ENCODE results near the gene VTI1A.
"Not testable (repeated sequence)": the region's sequence is repeated elsewhere in the genome, so short reads cannot be mapped to it uniquely, and the experiment has no call there.

VTI1A gene

DNA sequence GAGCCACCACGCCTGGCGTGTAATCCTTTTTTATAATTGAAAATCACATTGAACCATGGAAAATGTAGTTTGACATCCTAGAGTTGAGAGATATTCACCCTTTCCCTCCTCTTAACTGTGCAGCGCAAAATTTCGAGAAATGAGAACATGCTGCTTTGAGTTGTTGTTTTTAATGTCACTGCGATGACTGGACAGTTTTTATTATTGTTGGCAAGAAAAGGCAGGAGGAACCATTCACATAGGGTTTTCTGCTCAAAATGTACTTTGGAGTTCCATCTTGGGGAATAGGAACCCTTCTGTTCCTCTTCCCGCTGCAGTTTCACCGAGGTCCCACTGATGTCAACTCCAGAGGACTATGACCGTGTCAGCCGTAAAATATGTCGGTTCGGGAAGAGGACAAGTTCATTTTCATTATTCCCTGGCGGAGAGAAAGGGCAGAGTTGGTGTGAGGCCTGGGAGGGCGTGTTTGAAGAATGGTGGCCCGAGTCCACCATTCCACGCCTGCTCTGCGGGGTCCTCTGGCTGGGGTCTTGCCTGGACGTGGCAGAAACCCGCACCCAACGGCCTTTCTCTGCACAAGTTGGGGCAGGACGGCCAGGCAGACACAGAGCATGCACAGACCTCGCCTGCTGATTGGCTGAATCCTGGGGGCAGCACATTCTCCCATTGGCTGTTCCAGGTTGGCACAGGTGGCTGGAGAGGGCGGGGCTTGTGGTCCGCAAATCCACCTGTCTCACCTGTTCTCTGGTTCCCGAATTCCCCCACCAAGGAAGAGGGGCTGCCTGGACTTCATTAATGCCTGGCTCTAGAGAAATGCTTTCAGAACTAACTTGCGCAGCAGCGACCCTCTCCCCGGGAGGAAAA lies 397.9 kb downstream of the VTI1A start:
- DNase-seq = no peak
- peaks cover 2% of the 10 kb centered on the region for H3K36me3 Mint-ChIP-seq
- H3K27me3 Mint-ChIP-seq = no peaks in the 10 kb centered on the region
- H3K27ac Mint-ChIP-seq = no peak overlapping the region
- H3K9me3 Mint-ChIP-seq = peaks cover 36% of the 10 kb centered on the region
- no peak overlapping the region for H3K4me3 Mint-ChIP-seq
- CTCF ChIA-PET = no interaction called here
- H3K4me1 Mint-ChIP-seq = no peaks in the 10 kb centered on the region

GRCh38 chr10:112847778-112848177 lies 400.8 kb downstream of the VTI1A start:
- CTCF ChIA-PET = no interaction called here
- H3K36me3 Mint-ChIP-seq = peaks cover 2% of the 10 kb centered on the region
- no peak for DNase-seq
- H3K4me3 Mint-ChIP-seq = no peak overlapping the region
- H3K27me3 Mint-ChIP-seq = no peaks in the 10 kb centered on the region
- H3K27ac Mint-ChIP-seq = no peak overlapping the region
- peaks cover 30% of the 10 kb centered on the region for H3K9me3 Mint-ChIP-seq
- H3K4me1 Mint-ChIP-seq = no peaks in the 10 kb centered on the region

DNA sequence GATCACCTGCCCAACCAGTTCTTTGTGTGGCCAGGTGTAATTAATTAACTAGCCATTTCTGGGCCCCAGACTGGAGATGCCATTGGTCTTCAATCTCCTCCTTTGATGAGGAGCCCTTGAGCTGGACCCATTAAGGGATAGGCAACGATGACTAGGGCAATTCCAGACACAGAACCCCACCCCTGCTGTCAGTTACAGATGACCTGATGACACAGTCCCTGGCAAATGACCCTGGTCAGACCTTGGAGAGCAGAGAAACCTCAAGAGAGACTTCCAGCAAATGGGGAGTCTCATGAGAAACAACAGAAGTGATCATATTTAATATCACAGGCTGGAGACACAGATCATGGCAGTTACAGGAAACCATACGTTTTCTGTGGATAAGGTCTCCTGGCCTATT lies 401.2 kb downstream of the VTI1A start:
- CTCF ChIA-PET = no interaction called here
- Mint-ChIP-seq H3K4me1 (no peaks in the 10 kb centered on the region), H3K27me3 (no peaks in the 10 kb centered on the region), H3K27ac (no peak overlapping the region), H3K4me3 (no peak overlapping the region), H3K36me3 (peaks cover 2% of the 10 kb centered on the region), H3K9me3 (peaks cover 30% of the 10 kb centered on the region)
- DNase-seq = no peak

GRCh38 chr10:112848868-112849430 lies 401.9 kb downstream of the VTI1A start:
- no peak overlapping the region for H3K27ac Mint-ChIP-seq
- peaks cover 2% of the 10 kb centered on the region for H3K36me3 Mint-ChIP-seq
- H3K27me3 Mint-ChIP-seq = no peaks in the 10 kb centered on the region
- no peak overlapping the region for H3K4me3 Mint-ChIP-seq
- CTCF ChIA-PET = no interaction called here
- H3K9me3 Mint-ChIP-seq = peaks cover 27% of the 10 kb centered on the region
- no peak for DNase-seq
- H3K4me1 Mint-ChIP-seq = no peaks in the 10 kb centered on the region

DNA sequence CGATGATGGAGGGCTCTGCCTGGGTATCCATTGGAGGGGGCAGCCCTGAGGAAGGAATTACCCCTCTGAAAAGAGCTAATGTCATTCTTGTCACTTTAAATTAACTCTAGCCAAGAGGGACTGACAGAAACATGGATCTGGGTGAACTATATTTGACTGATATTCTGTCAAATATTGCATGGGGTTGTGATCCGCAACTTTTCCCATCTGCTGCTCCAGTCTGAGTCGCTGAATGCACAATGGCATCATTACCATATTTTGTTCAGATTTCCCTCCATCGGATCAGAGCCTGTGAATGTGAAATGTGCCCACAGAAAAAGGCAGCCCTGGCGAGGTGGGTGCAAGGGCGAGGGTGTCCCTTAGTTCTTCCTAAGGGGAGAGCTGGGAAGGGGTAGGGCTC lies 402.5 kb downstream of the VTI1A start:
- Mint-ChIP-seq H3K27ac (no peak overlapping the region), H3K27me3 (no peaks in the 10 kb centered on the region), H3K9me3 (peaks cover 26% of the 10 kb centered on the region), H3K4me3 (no peak overlapping the region), H3K4me1 (no peaks in the 10 kb centered on the region), H3K36me3 (peaks cover 2% of the 10 kb centered on the region)
- CTCF ChIA-PET = no interaction called here
- no peak for DNase-seq

- CTCF ChIA-PET = no interaction called here
- no peak for DNase-seq
- Mint-ChIP-seq H3K36me3 (peaks cover 2% of the 10 kb centered on the region), H3K9me3 (peaks cover 17% of the 10 kb centered on the region), H3K4me1 (no peaks in the 10 kb centered on the region), H3K27ac (no peak overlapping the region), H3K4me3 (no peak overlapping the region), H3K27me3 (no peaks in the 10 kb centered on the region)
Measured at GRCh38 chr10:112851181-112851580, 404.2 kb downstream of the VTI1A start.

- DNase-seq = no peak
- H3K27me3 Mint-ChIP-seq = no peaks in the 10 kb centered on the region
- H3K9me3 Mint-ChIP-seq = peaks cover 16% of the 10 kb centered on the region
- no peak overlapping the region for H3K4me3 Mint-ChIP-seq
- H3K4me1 Mint-ChIP-seq = no peaks in the 10 kb centered on the region
- CTCF ChIA-PET = no interaction called here
- peaks cover 2% of the 10 kb centered on the region for H3K36me3 Mint-ChIP-seq
- H3K27ac Mint-ChIP-seq = no peak overlapping the region
Measured at GRCh38 chr10:112851588-112852211, 404.7 kb downstream of the VTI1A start.

- no peak for DNase-seq
- peaks cover 2% of the 10 kb centered on the region for H3K36me3 Mint-ChIP-seq
- no peaks in the 10 kb centered on the region for H3K27me3 Mint-ChIP-seq
- H3K4me3 Mint-ChIP-seq = no peak overlapping the region
- CTCF ChIA-PET = no interaction called here
- no peak overlapping the region for H3K27ac Mint-ChIP-seq
- no peaks in the 10 kb centered on the region for H3K4me1 Mint-ChIP-seq
- H3K9me3 Mint-ChIP-seq = peaks cover 12% of the 10 kb centered on the region
Measured at GRCh38 chr10:112852306-112852705, 405.3 kb downstream of the VTI1A start.

GRCh38 chr10:112855134-112855533 lies 408.1 kb downstream of the VTI1A start:
- no peak for DNase-seq
- Mint-ChIP-seq H3K36me3 (no peaks in the 10 kb centered on the region), H3K4me1 (no peaks in the 10 kb centered on the region), H3K9me3 (peaks cover 5% of the 10 kb centered on the region), H3K27me3 (no peaks in the 10 kb centered on the region), H3K27ac (no peak overlapping the region), H3K4me3 (no peak overlapping the region)
- CTCF ChIA-PET = no interaction called here

GRCh38 chr10:112857493-112857892 lies 410.5 kb downstream of the VTI1A start:
- CTCF ChIA-PET = no interaction called here
- H3K4me1 Mint-ChIP-seq = no peaks in the 10 kb centered on the region
- H3K36me3 Mint-ChIP-seq = no peaks in the 10 kb centered on the region
- no peak overlapping the region for H3K27ac Mint-ChIP-seq
- H3K27me3 Mint-ChIP-seq = no peaks in the 10 kb centered on the region
- H3K9me3 Mint-ChIP-seq = peaks cover 5% of the 10 kb centered on the region
- H3K4me3 Mint-ChIP-seq = no peak overlapping the region
- no peak for DNase-seq

- Mint-ChIP-seq H3K4me3 (no peak overlapping the region), H3K27me3 (no peaks in the 10 kb centered on the region), H3K27ac (no peak overlapping the region), H3K4me1 (no peaks in the 10 kb centered on the region), H3K36me3 (no peaks in the 10 kb centered on the region), H3K9me3 (peaks cover 5% of the 10 kb centered on the region)
- DNase-seq = no peak
- CTCF ChIA-PET = no interaction called here
Measured at GRCh38 chr10:112858986-112859651, 412.1 kb downstream of the VTI1A start.

DNA sequence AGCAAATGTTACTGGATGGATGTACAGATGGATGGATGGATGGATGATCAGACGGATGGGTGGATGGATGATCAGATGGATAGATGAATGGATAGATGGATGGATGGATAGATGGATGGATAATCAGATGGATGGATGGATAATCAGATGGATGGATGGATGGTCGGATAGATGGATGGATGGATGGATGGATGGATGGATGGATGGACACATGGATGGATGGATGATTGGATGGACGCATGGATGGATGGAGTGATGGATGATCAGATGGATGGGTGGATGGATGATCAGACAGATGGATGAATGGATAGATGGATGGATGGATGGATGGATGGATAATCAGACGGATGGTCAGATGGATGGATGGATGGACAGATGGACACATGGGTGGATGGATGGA lies 412.8 kb downstream of the VTI1A start:
- Mint-ChIP-seq H3K9me3 (peaks cover 7% of the 10 kb centered on the region), H3K27ac (no peak overlapping the region), H3K27me3 (no peaks in the 10 kb centered on the region), H3K4me3 (no peak overlapping the region), H3K4me1 (no peaks in the 10 kb centered on the region), H3K36me3 (no peaks in the 10 kb centered on the region)
- CTCF ChIA-PET = no interaction called here
- no peak for DNase-seq

DNA sequence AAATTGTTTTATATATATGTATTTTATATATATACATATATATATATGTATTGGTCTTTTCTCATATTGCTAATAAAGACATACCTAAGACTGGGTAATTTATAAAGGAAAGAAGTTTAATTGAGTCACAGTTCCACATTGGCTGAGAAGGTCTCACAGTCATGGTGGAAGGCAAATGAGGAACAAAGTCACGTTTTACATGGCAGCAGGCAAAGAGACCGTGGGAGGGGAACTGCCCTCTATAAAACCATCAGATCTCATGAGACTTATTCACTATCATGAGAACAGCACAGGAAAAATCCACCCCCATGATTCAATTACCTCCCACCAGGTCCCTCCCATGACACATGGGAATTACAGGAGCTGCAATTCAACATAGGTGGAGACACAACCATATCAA lies 416.4 kb downstream of the VTI1A start:
- H3K27me3 Mint-ChIP-seq, H3K27ac Mint-ChIP-seq, H3K4me3 Mint-ChIP-seq, DNase-seq, H3K4me1 Mint-ChIP-seq, CTCF ChIA-PET, H3K9me3 Mint-ChIP-seq, H3K36me3 Mint-ChIP-seq: not testable (repeated sequence)
